ENCODE data around the gene RASGRF2. TPM values are rescaled to one million over a fixed set of nuclear protein-coding genes. Genes with fewer than 3 reads are reported as not detected.

The RASGRF2 gene, protein sequence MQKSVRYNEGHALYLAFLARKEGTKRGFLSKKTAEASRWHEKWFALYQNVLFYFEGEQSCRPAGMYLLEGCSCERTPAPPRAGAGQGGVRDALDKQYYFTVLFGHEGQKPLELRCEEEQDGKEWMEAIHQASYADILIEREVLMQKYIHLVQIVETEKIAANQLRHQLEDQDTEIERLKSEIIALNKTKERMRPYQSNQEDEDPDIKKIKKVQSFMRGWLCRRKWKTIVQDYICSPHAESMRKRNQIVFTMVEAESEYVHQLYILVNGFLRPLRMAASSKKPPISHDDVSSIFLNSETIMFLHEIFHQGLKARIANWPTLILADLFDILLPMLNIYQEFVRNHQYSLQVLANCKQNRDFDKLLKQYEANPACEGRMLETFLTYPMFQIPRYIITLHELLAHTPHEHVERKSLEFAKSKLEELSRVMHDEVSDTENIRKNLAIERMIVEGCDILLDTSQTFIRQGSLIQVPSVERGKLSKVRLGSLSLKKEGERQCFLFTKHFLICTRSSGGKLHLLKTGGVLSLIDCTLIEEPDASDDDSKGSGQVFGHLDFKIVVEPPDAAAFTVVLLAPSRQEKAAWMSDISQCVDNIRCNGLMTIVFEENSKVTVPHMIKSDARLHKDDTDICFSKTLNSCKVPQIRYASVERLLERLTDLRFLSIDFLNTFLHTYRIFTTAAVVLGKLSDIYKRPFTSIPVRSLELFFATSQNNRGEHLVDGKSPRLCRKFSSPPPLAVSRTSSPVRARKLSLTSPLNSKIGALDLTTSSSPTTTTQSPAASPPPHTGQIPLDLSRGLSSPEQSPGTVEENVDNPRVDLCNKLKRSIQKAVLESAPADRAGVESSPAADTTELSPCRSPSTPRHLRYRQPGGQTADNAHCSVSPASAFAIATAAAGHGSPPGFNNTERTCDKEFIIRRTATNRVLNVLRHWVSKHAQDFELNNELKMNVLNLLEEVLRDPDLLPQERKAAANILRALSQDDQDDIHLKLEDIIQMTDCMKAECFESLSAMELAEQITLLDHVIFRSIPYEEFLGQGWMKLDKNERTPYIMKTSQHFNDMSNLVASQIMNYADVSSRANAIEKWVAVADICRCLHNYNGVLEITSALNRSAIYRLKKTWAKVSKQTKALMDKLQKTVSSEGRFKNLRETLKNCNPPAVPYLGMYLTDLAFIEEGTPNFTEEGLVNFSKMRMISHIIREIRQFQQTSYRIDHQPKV (N-terminal part only)
- total RNA-seq, result 22.5 TPM

GRCh38 chr5:80959768-80960442, at the start of gene RASGRF2:
TSS of gene RASGRF2 (plus strand) at chr5:80960363. CDS start at chr5:80960739, 376 bp downstream.

DNA sequence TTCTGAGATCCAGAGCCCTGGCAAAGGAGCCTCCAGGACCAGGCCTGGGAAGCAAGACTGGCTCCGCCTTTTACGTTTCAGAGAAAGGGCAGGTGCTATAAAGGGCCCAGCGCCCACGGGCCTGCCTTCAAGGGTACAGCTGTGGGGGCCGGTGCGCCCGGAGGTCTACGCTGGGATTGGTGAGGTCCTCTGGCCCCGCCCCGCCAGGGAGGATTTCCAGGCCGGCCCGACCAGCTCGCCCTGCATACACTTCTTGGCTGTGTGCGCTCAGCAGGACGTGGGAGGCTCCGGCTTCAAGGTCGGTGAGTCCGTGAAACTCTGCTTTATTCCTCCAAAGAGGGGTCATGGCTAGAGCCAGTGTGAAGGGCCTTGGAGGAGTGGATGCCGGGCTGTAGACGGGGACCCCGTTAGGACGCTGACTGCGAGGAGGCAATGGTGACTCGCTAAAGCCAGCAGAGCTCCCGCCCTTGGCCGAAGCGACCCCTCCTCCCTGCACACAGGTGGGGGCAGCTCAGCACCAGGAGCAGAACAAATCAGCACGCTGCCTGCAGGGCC, 273.0 kb downstream of the RASGRF2 start, which contains the start of gene CKMT2:
CKMT2 (plus strand) TSS at position 243 of the 555 bp plus-strand sequence. CDS start 17,811 bp downstream, outside the sequence.

Small RNAs within 50 kb of the gene (small RNA-seq; reads per million reads assigned to genes)
- not detected for gene AC026436.1 (ENCODE audit: low replicate concordance)
